Mesodermal cell (in vitro differentiated cells): ENCODE results near the gene MROH7.

ENCODE experiments used
- H3K27ac ChIP-seq: 2 replicates; pipeline ENCODE4 v1.7.0; 2013; ENCODE audit warnings: mild to moderate bottlenecking, low read depth, low read length, moderate library complexity; ENCODE audit not compliant: severe bottlenecking
- H3K36me3 ChIP-seq: 2 replicates; pipeline ENCODE4 v1.7.1; 2013; ENCODE audit warnings: mild to moderate bottlenecking, low read length, moderate library complexity; ENCODE audit not compliant: control insufficient read depth, insufficient read depth
- H3K4me1 ChIP-seq: one replicate; pipeline ENCODE4 v1.7.1; 2013; ENCODE audit warnings: mild to moderate bottlenecking, low read length; ENCODE audit not compliant: insufficient read depth, control insufficient read depth, poor library complexity, severe bottlenecking
- H3K4me3 ChIP-seq: 2 replicates; pipeline ENCODE4 v1.7.0; 2013; ENCODE audit warnings: low read length, control low read depth, mild to moderate bottlenecking; ENCODE audit not compliant: insufficient read depth, poor library complexity, severe bottlenecking; ENCODE audit errors: extremely low read depth
- H3K9me3 ChIP-seq: 2 replicates; pipeline ENCODE4 v1.7.1; 2013; ENCODE audit warnings: mild to moderate bottlenecking, low read length, moderate library complexity; ENCODE audit not compliant: control insufficient read depth
- WGBS, 2 experiments: methylation state at CpG; one replicate each; pipeline ENCODE4 v1.1.5; 2013; ENCODE audit warnings: missing lambda C conversion rate in 2 of 2; ENCODE audit not compliant: insufficient coverage in 2 of 2; 5-methylcytosine and 5-hydroxymethylcytosine counted together

MROH7 gene

DNA sequence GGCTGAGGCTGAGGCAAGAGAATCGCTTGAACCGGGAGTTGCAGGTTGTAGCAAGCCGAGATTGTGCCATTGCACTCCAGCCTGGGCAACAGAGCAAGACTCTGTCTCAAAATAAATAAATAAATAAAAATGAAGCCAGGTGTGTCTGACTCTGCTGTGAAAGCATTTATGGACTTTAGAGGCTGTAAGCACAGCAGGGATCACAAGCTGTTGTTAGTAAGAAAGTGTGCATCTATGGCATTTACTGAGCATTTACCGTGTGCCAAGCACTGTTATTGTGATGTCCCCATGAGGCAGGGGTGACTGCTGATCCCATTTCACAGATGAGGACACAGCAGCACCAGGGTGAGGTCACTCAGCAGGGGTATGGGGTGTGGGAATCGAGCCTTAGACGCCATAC lies 38.3 kb upstream of the MROH7 start:
- Histone ChIP-seq H3K9me3 (no peaks in the 10 kb centered on the region), H3K36me3 (peaks cover under 1% of the 10 kb centered on the region), H3K4me1 (no peaks in the 10 kb centered on the region), H3K27ac (no peak overlapping the region), H3K4me3 (no peak overlapping the region)
- WGBS, 2 experiments = 88 to 96% methylated on average over 5 to 6 of the region's 6 CpGs

- H3K4me1 ChIP-seq = no peaks in the 10 kb centered on the region
- H3K9me3 ChIP-seq = no peaks in the 10 kb centered on the region
- H3K36me3 ChIP-seq = no peaks in the 10 kb centered on the region
- H3K4me3 ChIP-seq = no peak overlapping the region
- WGBS, 2 experiments = 88 to 98% methylated on average over 5 to 6 of the region's 7 CpGs
- H3K27ac ChIP-seq = no peak overlapping the region
Observed at GRCh38 chr1:54604051-54604450, 37.5 kb upstream of the MROH7 start.

DNA sequence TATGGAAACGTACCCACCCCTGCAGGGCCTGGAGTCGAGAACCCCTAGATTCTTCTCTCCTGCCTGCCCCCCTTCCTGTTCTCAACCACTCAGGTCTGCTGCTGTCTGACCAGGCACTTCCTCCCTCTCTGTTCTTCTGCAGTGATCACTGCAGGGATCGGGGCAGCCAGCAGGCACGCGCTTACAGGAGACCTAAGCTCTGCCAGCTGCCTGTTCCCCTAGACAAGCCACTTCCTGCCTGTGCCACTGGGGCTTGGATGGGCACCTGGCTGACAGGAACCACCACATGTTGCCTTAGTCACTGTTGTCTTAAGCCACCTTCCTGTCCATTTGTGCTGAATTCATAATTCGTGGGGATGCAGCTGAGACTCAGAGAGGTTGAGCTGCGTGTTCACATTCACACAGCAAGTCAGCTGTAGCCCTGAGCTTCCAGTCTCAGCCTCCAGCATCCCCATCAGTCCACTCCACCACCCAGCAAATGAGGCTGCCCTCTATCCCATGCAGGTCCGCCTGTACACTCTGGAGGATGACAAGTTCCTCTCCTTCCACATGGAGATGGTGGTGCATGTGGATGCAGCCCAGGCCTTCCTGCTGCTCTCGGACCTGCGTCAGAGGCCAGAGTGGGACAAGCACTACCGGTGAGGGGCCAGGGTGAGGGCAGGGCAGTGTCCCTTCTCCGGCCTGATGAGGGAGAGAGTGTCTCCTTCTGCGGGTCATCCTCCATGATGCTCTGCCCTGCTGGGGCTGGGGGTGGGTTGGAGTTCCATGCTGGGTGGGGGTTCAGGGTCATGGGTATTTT lies 36.8 kb upstream of the MROH7 start:
- Histone ChIP-seq H3K36me3 (no peaks in the 10 kb centered on the region), H3K27ac (no peak overlapping the region), H3K4me1 (no peaks in the 10 kb centered on the region), H3K4me3 (no peak overlapping the region), H3K9me3 (no peaks in the 10 kb centered on the region)
- 89 to 96% methylated on average over 11 to 13 of the region's 13 CpGs for WGBS, 2 experiments

- Histone ChIP-seq H3K4me1 (no peaks in the 10 kb centered on the region), H3K36me3 (no peaks in the 10 kb centered on the region), H3K9me3 (no peaks in the 10 kb centered on the region), H3K27ac (no peak overlapping the region), H3K4me3 (no peak overlapping the region)
- WGBS, 2 experiments = 91 to 100% methylated on average over 5 of the region's 9 CpGs
Observed at GRCh38 chr1:54606096-54606989, 35.2 kb upstream of the MROH7 start.

DNA sequence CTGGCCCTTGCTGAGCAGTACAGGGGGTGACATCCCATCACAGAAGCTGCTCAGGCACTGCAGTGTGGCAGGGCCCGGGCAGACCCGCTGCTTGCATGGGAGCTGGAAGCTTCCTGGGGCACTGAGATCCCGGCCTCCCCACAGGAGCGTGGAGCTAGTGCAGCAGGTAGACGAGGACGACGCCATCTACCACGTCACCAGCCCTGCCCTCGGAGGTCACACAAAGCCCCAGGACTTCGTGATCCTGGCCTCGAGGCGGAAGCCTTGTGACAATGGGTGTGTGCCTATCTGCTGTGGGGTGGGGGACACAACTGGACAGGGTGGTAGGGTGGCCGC lies 34.6 kb upstream of the MROH7 start:
- H3K4me3 ChIP-seq = no peak overlapping the region
- no peaks in the 10 kb centered on the region for H3K9me3 ChIP-seq
- no peaks in the 10 kb centered on the region for H3K36me3 ChIP-seq
- no peak overlapping the region for H3K27ac ChIP-seq
- H3K4me1 ChIP-seq = peaks cover under 1% of the 10 kb centered on the region
- WGBS, 2 experiments = 92 to 94% methylated on average over 12 to 13 of the region's 13 CpGs

- H3K4me3 ChIP-seq = no peak overlapping the region
- H3K9me3 ChIP-seq = no peaks in the 10 kb centered on the region
- 89 to 95% methylated on average over 15 to 16 of the region's 19 CpGs for WGBS, 2 experiments
- peaks cover 7% of the 10 kb centered on the region for H3K4me1 ChIP-seq
- H3K27ac ChIP-seq = no peak overlapping the region
- H3K36me3 ChIP-seq = no peaks in the 10 kb centered on the region
Observed at GRCh38 chr1:54607821-54608565, 33.6 kb upstream of the MROH7 start.

GRCh38 chr1:54608566-54609230 lies 32.9 kb upstream of the MROH7 start:
- Histone ChIP-seq H3K4me3 (no peak overlapping the region), H3K9me3 (no peaks in the 10 kb centered on the region), H3K4me1 (peaks cover 8% of the 10 kb centered on the region), H3K27ac (no peak overlapping the region), H3K36me3 (no peaks in the 10 kb centered on the region)
- 89 to 90% methylated on average over 4 to 6 of the region's 9 CpGs for WGBS, 2 experiments

- WGBS, 2 experiments = 89 to 90% methylated on average over 12 to 16 of the region's 16 CpGs
- no peak overlapping the region for H3K27ac ChIP-seq
- H3K9me3 ChIP-seq = no peaks in the 10 kb centered on the region
- H3K4me1 ChIP-seq = peaks cover 8% of the 10 kb centered on the region
- H3K4me3 ChIP-seq = no peak overlapping the region
- H3K36me3 ChIP-seq = no peaks in the 10 kb centered on the region
Observed at GRCh38 chr1:54609301-54609921, 32.2 kb upstream of the MROH7 start.

DNA sequence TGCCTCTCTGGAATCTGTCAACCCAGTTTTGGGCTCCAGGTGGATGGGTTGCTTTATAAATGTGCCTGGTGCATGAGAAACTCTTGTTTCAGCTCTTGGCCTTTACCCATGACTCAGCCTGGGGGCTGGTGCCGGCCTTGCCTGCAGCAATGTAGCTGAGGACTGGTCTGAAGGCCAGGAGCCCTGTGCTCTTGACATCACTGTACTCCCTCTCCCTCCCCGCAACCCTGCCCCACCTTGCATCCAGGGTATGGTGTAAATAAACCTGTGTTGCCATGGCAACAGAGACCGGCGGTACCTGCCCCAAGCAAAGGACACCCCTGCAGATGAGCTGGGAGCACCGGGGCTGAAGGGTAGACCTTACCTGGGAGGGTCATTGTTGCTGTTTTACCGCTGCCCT lies 31.5 kb upstream of the MROH7 start:
- Histone ChIP-seq H3K36me3 (no peaks in the 10 kb centered on the region), H3K27ac (no peak overlapping the region), H3K9me3 (no peaks in the 10 kb centered on the region), H3K4me1 (peaks cover 8% of the 10 kb centered on the region), H3K4me3 (no peak overlapping the region)
- 74 to 86% methylated on average over 4 to 5 of the region's 6 CpGs for WGBS, 2 experiments
